T-helper 1 cell treated with Interleukin-12 subunit alpha and Interleukin-12 subunit beta and Interleukin-4 antibody, amounts not matched to agents 30 μg/mL and 1 μg/mL, for 36 hours (primary cell): Measurements from ENCODE around the gene KYAT1.
A peak's percentile ranks its signal among the peaks of the same experiment; 100 is the strongest.

Experiments
- H3K27ac Mint-ChIP-seq: one replicate; pipeline ENCODE4 v1.8.0; 2021; ENCODE audit warnings: mild to moderate bottlenecking, mixed read lengths
- H3K27me3 Mint-ChIP-seq: one replicate; pipeline ENCODE4 v1.8.0; 2021; ENCODE audit warnings: low read depth, mixed read lengths
- H3K36me3 Mint-ChIP-seq: one replicate; pipeline ENCODE4 v1.8.0; 2021; ENCODE audit warnings: low read depth, mixed read lengths
- H3K4me1 Mint-ChIP-seq: one replicate; pipeline ENCODE4 v1.8.0; 2021; ENCODE audit warnings: low read depth, mixed read lengths
- H3K4me3 Mint-ChIP-seq: one replicate; pipeline ENCODE4 v1.8.0; 2021; ENCODE audit warnings: mild to moderate bottlenecking, moderate library complexity, mixed read lengths
- H3K9me3 Mint-ChIP-seq: one replicate; pipeline ENCODE4 v1.8.0; 2021; ENCODE audit warnings: mixed read lengths

Gene KYAT1

GRCh38 chr9:128881884-128882676 is at the start of gene KYAT1, which contains the start of gene LRRC8A:
TSS of gene KYAT1 (minus strand) at chr9:128881950. CDS start at chr9:128845405, 36,545 bp downstream.
TSS of gene LRRC8A (plus strand) at chr9:128882133. CDS start at chr9:128907165, 25,032 bp downstream.
- Mint-ChIP-seq H3K4me1 (peaks cover 49% of the 10 kb centered on the region), H3K9me3 (no peaks in the 10 kb centered on the region), H3K36me3 (peaks cover 30% of the 10 kb centered on the region), H3K4me3 (peak within 1 kb of the TSS; percentile 96), H3K27me3 (no peaks in the 10 kb centered on the region), H3K27ac (peak within 1 kb of the TSS; percentile 95)

DNA sequence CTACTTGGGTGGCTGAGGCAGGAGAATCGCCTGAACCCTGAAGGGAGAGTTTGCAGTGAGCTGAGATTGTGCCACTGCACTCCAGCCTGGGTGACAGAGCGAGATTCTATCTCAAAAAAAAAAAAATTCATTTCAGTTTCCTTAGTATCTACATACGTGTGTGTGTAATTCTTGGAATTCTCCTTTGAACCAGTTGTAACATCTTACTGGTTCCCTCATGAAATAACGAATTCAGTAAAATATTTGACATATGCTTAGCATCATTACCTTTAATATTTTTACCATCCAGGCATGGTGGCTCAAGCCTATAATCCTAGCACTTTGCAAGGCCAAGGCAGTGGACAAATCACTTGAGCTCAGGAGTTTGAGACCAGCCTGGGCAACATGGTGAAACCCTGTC is 47.8 kb upstream of the KYAT1 start:
- no peak overlapping the region for H3K4me3 Mint-ChIP-seq
- no peaks in the 10 kb centered on the region for H3K9me3 Mint-ChIP-seq
- no peak overlapping the region for H3K27ac Mint-ChIP-seq
- H3K36me3 Mint-ChIP-seq, result no peaks in the 10 kb centered on the region
- peaks cover 17% of the 10 kb centered on the region for H3K4me1 Mint-ChIP-seq
- no peaks in the 10 kb centered on the region for H3K27me3 Mint-ChIP-seq

GRCh38 chr9:128928624-128929023 is 46.9 kb upstream of the KYAT1 start:
- Mint-ChIP-seq H3K27ac (no peak overlapping the region), H3K36me3 (no peaks in the 10 kb centered on the region), H3K27me3 (no peaks in the 10 kb centered on the region), H3K9me3 (no peaks in the 10 kb centered on the region), H3K4me3 (no peak overlapping the region), H3K4me1 (peaks cover 17% of the 10 kb centered on the region)

GRCh38 chr9:128927731-128928411 is 46.1 kb upstream of the KYAT1 start:
- H3K9me3 Mint-ChIP-seq, result no peaks in the 10 kb centered on the region
- peaks cover 17% of the 10 kb centered on the region for H3K4me1 Mint-ChIP-seq
- no peak overlapping the region for H3K4me3 Mint-ChIP-seq
- no peaks in the 10 kb centered on the region for H3K36me3 Mint-ChIP-seq
- peak overlapping the region; percentile 34 for H3K27ac Mint-ChIP-seq
- no peaks in the 10 kb centered on the region for H3K27me3 Mint-ChIP-seq

- Mint-ChIP-seq H3K36me3 (peaks cover 4% of the 10 kb centered on the region), H3K27me3 (no peaks in the 10 kb centered on the region), H3K27ac (no peak overlapping the region), H3K9me3 (no peaks in the 10 kb centered on the region), H3K4me3 (no peak overlapping the region), H3K4me1 (peaks cover 20% of the 10 kb centered on the region)
These were observed 41.7 kb upstream of the KYAT1 start for GRCh38 chr9:128923493-128923883.

- Mint-ChIP-seq H3K36me3 (peaks cover 14% of the 10 kb centered on the region), H3K9me3 (no peaks in the 10 kb centered on the region), H3K4me1 (peaks cover 15% of the 10 kb centered on the region), H3K27me3 (no peaks in the 10 kb centered on the region), H3K27ac (no peak overlapping the region), H3K4me3 (no peak overlapping the region)
These were observed 40.4 kb upstream of the KYAT1 start for GRCh38 chr9:128921881-128922763.

DNA sequence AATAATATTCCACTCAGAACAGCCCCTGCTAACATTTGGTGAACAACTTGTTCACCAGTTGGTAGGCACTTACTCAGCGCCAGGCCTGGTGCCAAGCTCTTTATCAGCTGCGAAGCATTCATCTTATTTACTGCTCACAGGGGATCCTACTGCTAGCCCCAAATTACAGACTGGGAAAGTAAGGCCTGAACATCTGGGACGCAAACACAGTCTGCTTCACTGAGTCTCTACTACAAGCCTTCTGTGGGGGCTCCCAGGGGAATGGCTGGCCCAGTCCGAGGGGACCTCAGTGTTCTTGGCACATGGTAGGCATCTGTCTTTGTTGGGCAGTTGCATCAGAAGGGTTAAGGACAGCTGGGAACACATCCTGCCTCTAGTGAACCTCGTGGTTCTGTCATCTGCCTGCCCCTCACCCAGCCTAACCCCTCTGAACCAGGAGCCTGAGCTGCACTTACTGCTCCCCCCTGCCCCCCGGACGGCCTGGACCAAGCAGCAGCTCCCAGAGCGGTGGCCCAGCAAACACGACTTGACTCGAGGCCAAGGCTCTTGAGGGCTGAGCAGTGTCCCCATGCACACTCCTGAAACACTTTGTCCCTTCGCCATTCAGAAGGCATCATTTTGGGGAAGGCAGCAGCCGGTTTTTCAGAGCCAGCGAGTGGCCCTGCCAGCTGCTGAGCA is 38.8 kb upstream of the KYAT1 start, which contains the start of gene PHYHD1:
Gene PHYHD1 (plus strand): TSS at position 602 of the 678 bp plus-strand sequence. CDS start 1,342 bp downstream, outside the sequence.
- no peak within 1 kb of the TSS for H3K4me3 Mint-ChIP-seq
- H3K4me1 Mint-ChIP-seq, result peaks cover 7% of the 10 kb centered on the region
- peaks cover 22% of the 10 kb centered on the region for H3K36me3 Mint-ChIP-seq
- no peaks in the 10 kb centered on the region for H3K9me3 Mint-ChIP-seq
- H3K27me3 Mint-ChIP-seq, result no peaks in the 10 kb centered on the region
- H3K27ac Mint-ChIP-seq, result no peak within 1 kb of the TSS

DNA sequence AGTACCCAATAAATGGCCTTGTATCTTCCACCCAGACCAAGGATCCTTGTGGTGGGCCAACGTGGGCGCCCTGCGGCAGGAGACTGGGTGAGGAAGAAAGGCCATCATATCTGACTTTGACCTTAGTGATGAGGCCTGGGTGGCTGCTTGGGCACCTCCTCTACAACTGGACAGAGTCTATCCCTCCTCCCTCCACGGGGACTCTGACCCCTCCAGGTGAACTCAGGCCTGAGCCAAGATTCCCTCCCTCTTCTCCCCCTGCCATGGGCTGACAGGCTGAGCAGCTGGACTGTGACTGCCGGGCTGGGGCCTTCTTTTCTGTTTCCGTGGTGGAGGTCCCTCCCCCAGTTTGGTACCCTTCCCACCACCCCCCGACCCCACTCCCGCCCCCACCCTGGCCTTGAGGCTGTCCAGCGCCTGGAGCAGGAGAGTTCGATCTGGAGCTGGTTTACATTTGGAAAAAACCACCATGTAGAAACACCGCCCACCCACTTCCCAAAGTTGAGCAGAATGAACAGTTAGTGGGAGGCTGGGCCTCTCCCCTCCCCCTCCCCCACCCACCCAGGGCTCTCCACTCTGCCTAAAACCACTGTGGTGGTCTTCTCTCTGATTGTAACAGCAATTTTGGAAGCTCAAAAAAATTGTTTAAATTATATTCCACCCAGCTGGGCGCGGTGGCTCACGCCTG is 37.8 kb upstream of the KYAT1 start:
- Mint-ChIP-seq H3K9me3 (no peaks in the 10 kb centered on the region), H3K27me3 (no peaks in the 10 kb centered on the region), H3K27ac (no peak overlapping the region), H3K36me3 (peaks cover 23% of the 10 kb centered on the region), H3K4me1 (peaks cover 7% of the 10 kb centered on the region), H3K4me3 (no peak overlapping the region)

- H3K4me1 Mint-ChIP-seq, result peaks cover 7% of the 10 kb centered on the region
- H3K9me3 Mint-ChIP-seq, result no peaks in the 10 kb centered on the region
- no peaks in the 10 kb centered on the region for H3K27me3 Mint-ChIP-seq
- H3K36me3 Mint-ChIP-seq, result peaks cover 25% of the 10 kb centered on the region
- H3K27ac Mint-ChIP-seq, result peak overlapping the region; percentile 26
- no peak overlapping the region for H3K4me3 Mint-ChIP-seq
These were observed 37.2 kb upstream of the KYAT1 start for GRCh38 chr9:128918921-128919320.

GRCh38 chr9:128917151-128917849 is 35.5 kb upstream of the KYAT1 start:
- Mint-ChIP-seq H3K4me1 (peaks cover 16% of the 10 kb centered on the region), H3K4me3 (no peak overlapping the region), H3K9me3 (no peaks in the 10 kb centered on the region), H3K27ac (no peak overlapping the region), H3K36me3 (peaks cover 34% of the 10 kb centered on the region), H3K27me3 (no peaks in the 10 kb centered on the region)

GRCh38 chr9:128916745-128917144 is 35.0 kb upstream of the KYAT1 start:
- H3K27me3 Mint-ChIP-seq, result no peaks in the 10 kb centered on the region

GRCh38 chr9:128916204-128916603 is 34.5 kb upstream of the KYAT1 start:
- Mint-ChIP-seq H3K27ac (no peak overlapping the region), H3K4me3 (no peak overlapping the region), H3K4me1 (peaks cover 22% of the 10 kb centered on the region), H3K9me3 (no peaks in the 10 kb centered on the region), H3K27me3 (no peaks in the 10 kb centered on the region), H3K36me3 (peaks cover 36% of the 10 kb centered on the region)

More at GRCh38 chr9:128916745-128917144, 35.0 kb upstream of the KYAT1 start:
- Mint-ChIP-seq H3K36me3 (peaks cover 36% of the 10 kb centered on the region), H3K4me3 (no peak overlapping the region), H3K27ac (no peak overlapping the region), H3K9me3 (no peaks in the 10 kb centered on the region), H3K4me1 (peaks cover 21% of the 10 kb centered on the region)
